ENCODE results near the gene SRP14.
"Not testable (repeated sequence)": the region's sequence is repeated elsewhere in the genome, so short reads cannot be mapped to it uniquely, and the experiment has no call there.

The SRP14 gene

GRCh38 chr15:40038275-40038637, 725 bp downstream of the SRP14 start:
- TF ChIP-seq CTCF (IDR thresholded peaks at IDR 0.05; ENCODE audit: low read depth, low read length) (no peak), POLR2A (IDR thresholded peaks at IDR 0.05; ENCODE audit: extremely low read depth, insufficient read length) (no peak), MYC (IDR thresholded peaks at IDR 0.05; ENCODE audit: low read depth, low read length) (no peak), MAX (IDR thresholded peaks at IDR 0.05; ENCODE audit: low read depth, low read length) (no peak)
- H3K4me3 ChIP-seq (ENCODE audit: low read depth, low read length): peak overlapping the region; percentile 98
- DNase-seq (ENCODE audit: low read depth): peak; percentile 22

DNA sequence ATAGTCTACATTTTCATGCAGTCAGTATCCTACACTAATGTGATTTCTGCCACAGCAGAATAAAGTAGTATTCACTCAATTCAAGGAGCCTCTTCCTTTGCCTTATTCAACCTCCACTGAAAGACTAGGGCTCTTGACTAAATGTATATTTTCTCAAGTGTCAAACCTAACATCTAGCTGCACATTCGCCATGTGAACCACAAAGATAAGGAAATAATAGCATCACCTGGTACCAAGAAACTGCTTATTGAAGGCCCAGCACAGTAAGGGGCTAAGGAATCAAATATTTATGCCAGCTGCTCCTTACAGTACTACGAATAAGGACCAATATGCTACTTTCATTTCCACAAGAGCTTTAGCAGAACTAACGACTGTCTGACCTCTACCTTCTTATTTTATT, 1.3 kb downstream of the SRP14 start:
- peak overlapping the region; percentile 98 for H3K4me3 ChIP-seq (ENCODE audit: low read depth, low read length)
- no peak for DNase-seq (ENCODE audit: low read depth)
- TF ChIP-seq MYC (IDR thresholded peaks at IDR 0.05; ENCODE audit: low read depth, low read length) (no peak), CTCF (IDR thresholded peaks at IDR 0.05; ENCODE audit: low read depth, low read length) (no peak), POLR2A (IDR thresholded peaks at IDR 0.05; ENCODE audit: extremely low read depth, insufficient read length) (no peak), MAX (IDR thresholded peaks at IDR 0.05; ENCODE audit: low read depth, low read length) (no peak)

DNA sequence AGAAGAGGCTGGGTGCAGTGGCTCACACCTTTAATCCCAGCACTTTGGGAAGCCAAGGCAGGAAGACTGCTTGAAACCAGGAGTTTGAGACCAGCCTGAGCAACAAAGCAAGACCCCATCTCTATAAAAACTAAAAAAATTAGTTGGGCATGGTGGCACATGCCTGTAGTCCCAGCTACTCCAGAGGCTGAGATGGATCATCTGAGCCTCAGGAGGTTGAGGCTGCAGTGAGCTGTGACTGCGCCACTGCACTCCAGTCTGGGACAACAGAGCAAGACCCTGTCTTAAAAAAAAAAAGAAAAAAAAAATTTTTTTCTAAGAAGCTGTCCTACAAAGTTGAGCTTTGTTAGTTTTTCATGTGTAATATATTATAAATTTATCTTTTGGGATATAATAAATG, 3.8 kb downstream of the SRP14 start:
- DNase-seq (ENCODE audit: low read depth); H3K4me3 ChIP-seq (ENCODE audit: low read depth, low read length): not testable (repeated sequence)

GRCh38 chr15:40034186-40034946, 4.6 kb downstream of the SRP14 start:
- DNase-seq (ENCODE audit: low read depth): no peak
- TF ChIP-seq CTCF (IDR thresholded peaks at IDR 0.05; ENCODE audit: low read depth, low read length) (no peak), MYC (IDR thresholded peaks at IDR 0.05; ENCODE audit: low read depth, low read length) (no peak), POLR2A (IDR thresholded peaks at IDR 0.05; ENCODE audit: extremely low read depth, insufficient read length) (no peak), MAX (IDR thresholded peaks at IDR 0.05; ENCODE audit: low read depth, low read length) (no peak)
- no peak overlapping the region for H3K4me3 ChIP-seq (ENCODE audit: low read depth, low read length)

DNA sequence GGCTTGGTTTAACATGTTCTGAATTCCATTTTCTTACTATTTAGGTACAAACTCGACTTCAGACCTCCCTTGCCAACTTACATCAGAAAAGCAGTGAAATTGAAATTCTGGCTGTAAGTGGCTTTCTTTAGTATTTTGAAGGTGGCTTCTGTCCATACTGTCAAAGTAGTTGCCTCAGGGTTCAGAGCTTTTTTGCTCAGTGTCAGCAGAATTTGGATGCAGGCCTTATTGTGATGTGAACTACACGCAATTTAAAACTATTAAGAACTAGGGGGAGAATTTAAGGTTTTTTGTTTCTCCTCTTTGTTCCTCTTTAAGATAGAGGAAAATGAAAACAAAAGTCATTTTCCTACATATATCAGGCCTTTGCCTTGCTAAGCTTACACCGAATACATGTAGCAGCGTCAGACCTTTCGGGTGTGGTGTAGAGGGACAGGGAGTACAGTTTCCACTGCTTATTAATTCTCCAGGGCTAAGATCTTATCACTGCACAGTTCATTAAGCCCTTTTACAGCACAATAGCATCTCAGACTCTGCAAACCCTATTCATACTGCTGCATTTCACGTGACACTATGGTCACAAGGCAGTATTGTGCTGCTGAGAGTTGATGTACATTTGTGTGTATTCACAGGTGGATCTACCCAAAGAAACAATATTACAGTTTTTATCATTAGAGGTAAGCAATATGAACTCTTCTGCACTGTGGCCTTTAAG, 6.7 kb downstream of the SRP14 start:
- TF ChIP-seq CTCF (IDR thresholded peaks at IDR 0.05; ENCODE audit: low read depth, low read length) (no peak), MAX (IDR thresholded peaks at IDR 0.05; ENCODE audit: low read depth, low read length) (no peak), POLR2A (IDR thresholded peaks at IDR 0.05; ENCODE audit: extremely low read depth, insufficient read length) (no peak), MYC (IDR thresholded peaks at IDR 0.05; ENCODE audit: low read depth, low read length) (no peak)
- DNase-seq (ENCODE audit: low read depth): no peak
- H3K4me3 ChIP-seq (ENCODE audit: low read depth, low read length): no peak overlapping the region

- no peak for DNase-seq (ENCODE audit: low read depth)
- TF ChIP-seq MAX (IDR thresholded peaks at IDR 0.05; ENCODE audit: low read depth, low read length) (no peak), MYC (IDR thresholded peaks at IDR 0.05; ENCODE audit: low read depth, low read length) (no peak), CTCF (IDR thresholded peaks at IDR 0.05; ENCODE audit: low read depth, low read length) (no peak), POLR2A (IDR thresholded peaks at IDR 0.05; ENCODE audit: extremely low read depth, insufficient read length) (no peak)
- no peak overlapping the region for H3K4me3 ChIP-seq (ENCODE audit: low read depth, low read length)
These were observed 7.7 kb downstream of the SRP14 start for GRCh38 chr15:40031300-40031699.

Measured in NB4 (cell line).